ENCODE results near the gene TXNDC8. TPM values are rescaled to one million over a fixed set of nuclear protein-coding genes. Genes with fewer than 3 reads are reported as not detected.

The TXNDC8 gene
- total and polyA plus RNA-seq, 2 of the 13 experiments (the other 11 are each of a cell fraction or from before 2014, with no cell fraction given), result not detected

DNA sequence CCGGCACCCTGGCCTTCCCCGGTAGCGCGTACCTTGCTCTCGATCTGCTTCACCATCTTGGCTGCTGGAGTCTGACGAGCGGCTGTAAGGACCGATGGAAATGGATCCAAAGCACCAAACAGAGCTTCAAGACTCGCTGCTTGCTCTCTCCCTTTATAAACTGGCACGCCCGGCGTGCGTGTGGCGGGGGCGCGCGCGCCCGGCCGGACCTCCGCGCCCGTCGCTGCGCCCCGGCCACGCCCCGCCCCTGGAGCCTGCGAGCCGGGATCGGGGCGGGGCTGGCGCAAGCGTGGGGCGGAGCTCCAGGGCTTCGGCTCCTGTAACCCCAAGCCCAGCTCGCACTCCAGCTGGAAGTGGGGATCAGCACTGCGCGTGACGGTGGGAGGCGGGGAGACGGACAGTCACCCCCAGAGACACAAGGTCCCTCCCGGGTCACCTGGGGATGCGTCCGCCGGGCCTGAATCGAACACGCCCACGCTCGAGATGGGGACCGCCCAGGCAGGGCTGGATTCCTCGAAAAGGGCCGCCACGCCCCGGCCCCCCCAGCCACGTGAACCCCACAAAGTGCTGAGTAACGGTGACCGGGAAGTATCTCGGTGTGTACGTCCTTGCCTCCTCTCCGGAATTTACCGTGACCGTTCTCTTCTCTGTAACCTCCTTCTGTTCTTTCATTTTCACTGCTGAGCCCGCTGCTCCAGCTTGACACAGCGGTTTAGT, 81.1 kb downstream of the TXNDC8 start, which contains the start of gene TXN (continued):
- TF ChIP-seq ZNF512B (CRISPR knock-in tag; IDR thresholded peaks at IDR 0.05; ENCODE audit: borderline replicate concordance) (no peak), U2AF2 (IDR thresholded peaks at IDR 0.05; ENCODE audit: low read depth, low read length) (no peak), ZNF678 (CRISPR knock-in tag; IDR thresholded peaks at IDR 0.05) (no peak), ZNF142 (CRISPR knock-in tag; IDR thresholded peaks at IDR 0.05) (no peak; the same call in 1 of the 2 replicates), CBFB (CRISPR knock-in tag; IDR thresholded peaks at IDR 0.05) (no peak), ZNF646 (CRISPR knock-in tag; IDR thresholded peaks at IDR 0.05) (no peak)

All from HepG2 (cell line).